ENCODE results near the gene PRKD1.

PRKD1 gene

GRCh38 chr14:29584992-29585391 lies 342.7 kb downstream of the PRKD1 start:
- peak; percentile 90 for DNase-seq

- no peak for DNase-seq
These were observed 346.9 kb downstream of the PRKD1 start for GRCh38 chr14:29580763-29581162.

- no peak for DNase-seq
These were observed 347.8 kb downstream of the PRKD1 start for GRCh38 chr14:29579838-29580237.

GRCh38 chr14:29576927-29577326 lies 350.7 kb downstream of the PRKD1 start:
- DNase-seq: no peak

GRCh38 chr14:29569194-29569593 lies 358.5 kb downstream of the PRKD1 start:
- DNase-seq: no peak

GRCh38 chr14:29566194-29566593 lies 361.5 kb downstream of the PRKD1 start:
- no peak for DNase-seq

GRCh38 chr14:29558516-29558915 lies 369.1 kb downstream of the PRKD1 start:
- DNase-seq: no peak

GRCh38 chr14:29554335-29554734 lies 373.3 kb downstream of the PRKD1 start:
- DNase-seq: no peak

- no peak for DNase-seq
These were observed 374.2 kb downstream of the PRKD1 start for GRCh38 chr14:29553427-29553826.

- DNase-seq: peak; percentile 85
These were observed 378.7 kb downstream of the PRKD1 start for GRCh38 chr14:29548948-29549370.

- no peak for DNase-seq
These were observed 381.9 kb downstream of the PRKD1 start for GRCh38 chr14:29545714-29546113.

GRCh38 chr14:29536886-29537511 lies 390.6 kb downstream of the PRKD1 start:
- peak; percentile 15 for DNase-seq

GRCh38 chr14:29529418-29529817 lies 398.2 kb downstream of the PRKD1 start:
- DNase-seq: no peak

GRCh38 chr14:29528889-29529288 lies 398.8 kb downstream of the PRKD1 start:
- DNase-seq: peak; percentile 10

GRCh38 chr14:29527286-29527685 lies 400.4 kb downstream of the PRKD1 start:
- no peak for DNase-seq
